H1 (cell line): ENCODE measurements around the gene LCP1. TPM values are rescaled to one million over a fixed set of nuclear protein-coding genes. Genes with fewer than 3 reads are reported as not detected.

Experiments
- CTCF ChIA-PET: fragments of 300-600 bp; sonication (Branson Sonifier 250); formaldehyde crosslinking; loops from one replicate; lab custom pipeline; 2021; ENCODE audit not compliant: partially characterized antibody; lab: Charles Lee
- POLR2A ChIA-PET: fragments of 300-600 bp; sonication (Branson Sonifier 250); formaldehyde crosslinking; loops from one replicate; lab custom pipeline; 2021; ENCODE audit warnings: inconsistent platforms; ENCODE audit not compliant: partially characterized antibody; lab: Charles Lee
- DNase-seq, 2 experiments: peaks; one replicate each; pipeline versions ENCODE4 v3.0.0 to v3.0.0-alpha.2; 2010 to 2022; ENCODE audit warnings: low spot score in 2 of 2, low read depth in 1 of 2, mixed read lengths in 1 of 2
- FAIRE-seq: peaks from 2 replicates; lab custom pipeline; 2011; peaks lifted over from hg19 to GRCh38; lab: Jason Lieb, UNC
- H2AFZ ChIP-seq: 2 replicates; pipeline ENCODE4 v1.8.1; 2012; ENCODE audit warnings: low read length, inconsistent platforms
- H2AK5ac ChIP-seq: 2 replicates; pipeline ENCODE4 v1.6.1; 2013; ENCODE audit warnings: low read depth, low read length
- H2BK120ac ChIP-seq: replicated peaks from 2 replicates; pipeline ENCODE3; 2013; ENCODE audit warnings: low read depth, low read length, inconsistent platforms
- H2BK12ac ChIP-seq: 2 replicates; pipeline ENCODE4 v1.6.1; 2013; ENCODE audit warnings: low read depth, low read length
- H2BK15ac ChIP-seq: 2 replicates; pipeline ENCODE4 v1.6.1; 2013; ENCODE audit warnings: low read length
- H2BK20ac ChIP-seq: 2 replicates; pipeline ENCODE4 v1.6.1; 2013; ENCODE audit warnings: low read length
- H2BK5ac ChIP-seq: 2 replicates; pipeline ENCODE4 v1.6.1; 2013; ENCODE audit warnings: low read depth, low read length
- H3K14ac ChIP-seq: 2 replicates; pipeline ENCODE4 v1.6.1; 2013; ENCODE audit warnings: inconsistent platforms; ENCODE audit not compliant: insufficient read length
- H3K18ac ChIP-seq: 2 replicates; pipeline ENCODE4 v1.6.1; 2013; ENCODE audit warnings: low read length; ENCODE audit errors: extremely low read depth
- H3K23ac ChIP-seq: 2 replicates; pipeline ENCODE4 v1.6.1; 2013; ENCODE audit warnings: inconsistent platforms; ENCODE audit not compliant: insufficient read length
- H3K23me2 ChIP-seq: 2 replicates; pipeline ENCODE4 v1.6.1; 2013; ENCODE audit warnings: low read depth, low read length
- H3K27ac ChIP-seq: 2 replicates; pipeline ENCODE4 v1.6.1; 2011; ENCODE audit warnings: low read depth, low read length, inconsistent platforms
- H3K27me3 ChIP-seq, 4 experiments: replicated peaks in 1 of 4; 1 replicate in 1 of 4; 2 replicates in 3 of 4; pipeline versions ENCODE4 v1.6.1 to v1.8.1; 2011 to 2013; ENCODE audit warnings: low read length in 3 of 4, mild to moderate bottlenecking in 3 of 4, inconsistent platforms in 2 of 4, mixed read lengths in 2 of 4, moderate library complexity in 1 of 4; ENCODE audit not compliant: control insufficient read depth in 3 of 4, insufficient read depth in 3 of 4; ENCODE audit errors: extremely low read depth in 1 of 4
- H3K36me3 ChIP-seq, 4 experiments: 2 replicates each; pipeline versions ENCODE4 v1.6.1 to v1.8.1; 2011 to 2013; ENCODE audit warnings: mild to moderate bottlenecking in 4 of 4, low read length in 3 of 4, moderate library complexity in 2 of 4, control low read depth in 1 of 4, inconsistent platforms in 1 of 4; ENCODE audit not compliant: insufficient read depth in 4 of 4, control insufficient read depth in 2 of 4
- H3K4ac ChIP-seq: replicated peaks from 2 replicates; pipeline ENCODE3; 2013; ENCODE audit warnings: low read length, low read depth, mixed read lengths, inconsistent platforms; ENCODE audit not compliant: insufficient read length
- H3K4me1 ChIP-seq, 4 experiments: replicated peaks in 1 of 4; 1 replicate in 1 of 4; 2 replicates in 3 of 4; pipeline versions ENCODE4 v1.6.1 to v1.8.1; 2011 to 2013; ENCODE audit warnings: low read length in 3 of 4, inconsistent platforms in 2 of 4, mixed read lengths in 1 of 4; ENCODE audit not compliant: insufficient read depth in 4 of 4, control insufficient read depth in 3 of 4
- H3K4me2 ChIP-seq, 2 experiments: 2 replicates each; pipeline versions ENCODE4 v1.6.1 to v1.8.1; 2011 to 2013; ENCODE audit warnings: low read depth in 2 of 2, low read length in 2 of 2, control low read depth in 1 of 2, inconsistent platforms in 1 of 2, mild to moderate bottlenecking in 1 of 2; ENCODE audit not compliant: insufficient read depth in 1 of 2
- H3K4me3 ChIP-seq, 4 experiments: fragments of 200-600, 300-600 bp in 1 of 4; sonication (generic), shearing (Covaris generic), sonication (Bioruptor Twin) in 1 of 4; 2 replicates each; pipeline versions ENCODE4 v1.5.1 to v1.8.1; 2011 to 2016; ENCODE audit warnings: low read length in 4 of 4, low read depth in 3 of 4, control low read depth in 2 of 4, inconsistent platforms in 2 of 4, mild to moderate bottlenecking in 2 of 4, mixed read lengths in 1 of 4, moderate library complexity in 1 of 4; ENCODE audit not compliant: insufficient read depth in 2 of 4; ENCODE audit errors: extremely low read depth in 1 of 4
- H3K56ac ChIP-seq: replicated peaks from 2 replicates; pipeline ENCODE3; 2013; ENCODE audit warnings: low read depth, mild to moderate bottlenecking, mixed read lengths, low read length, inconsistent platforms; ENCODE audit not compliant: insufficient read length
- H3K79me1 ChIP-seq: 2 replicates; pipeline ENCODE4 v1.6.1; 2013; ENCODE audit warnings: low read depth, low read length, control low read depth
- H3K79me2 ChIP-seq, 2 experiments: 2 replicates each; pipeline versions ENCODE4 v1.6.1 to v1.8.1; 2012 to 2013; ENCODE audit warnings: low read length in 2 of 2, mild to moderate bottlenecking in 2 of 2, inconsistent platforms in 1 of 2; ENCODE audit not compliant: insufficient read depth in 2 of 2, control insufficient read depth in 1 of 2
- H3K9ac ChIP-seq, 4 experiments: replicated peaks in 1 of 4; 1 replicate in 1 of 4; 2 replicates in 3 of 4; pipeline versions ENCODE4 v1.6.1 to v1.8.1; 2011 to 2013; ENCODE audit warnings: low read depth in 3 of 4, low read length in 3 of 4, control low read depth in 2 of 4, mild to moderate bottlenecking in 2 of 4, moderate library complexity in 2 of 4, inconsistent platforms in 1 of 4; ENCODE audit errors: extremely low read depth in 1 of 4
- H3K9me3 ChIP-seq, 2 experiments: 2 replicates each; pipeline versions ENCODE4 v1.6.1 to v1.8.1; 2012 to 2013; ENCODE audit warnings: mild to moderate bottlenecking in 2 of 2, moderate library complexity in 2 of 2, control low read depth in 1 of 2, inconsistent platforms in 1 of 2, low read depth in 1 of 2, low read length in 1 of 2, mixed read lengths in 1 of 2; ENCODE audit not compliant: insufficient read depth in 2 of 2
- H4K20me1 ChIP-seq, 2 experiments: replicated peaks in 1 of 2; 2 replicates each; pipeline versions ENCODE3 to v1.8.1; 2011 to 2013; ENCODE audit warnings: inconsistent platforms in 2 of 2, low read length in 2 of 2, mild to moderate bottlenecking in 1 of 2; ENCODE audit not compliant: insufficient read depth in 2 of 2, control insufficient read depth in 1 of 2
- H4K5ac ChIP-seq: 2 replicates; pipeline ENCODE4 v1.6.1; 2013; ENCODE audit warnings: low read length, low read depth, mixed read lengths, inconsistent platforms; ENCODE audit not compliant: insufficient read length
- H4K8ac ChIP-seq: 2 replicates; pipeline ENCODE4 v1.8.0; 2013; ENCODE audit warnings: mild to moderate bottlenecking, moderate library complexity, low read length, inconsistent platforms; ENCODE audit not compliant: insufficient read depth; ENCODE audit errors: extremely low read depth
- H4K91ac ChIP-seq: replicated peaks from 2 replicates; pipeline ENCODE3; 2013; ENCODE audit warnings: low read length, mixed read lengths, inconsistent platforms; ENCODE audit not compliant: insufficient read length
- BACH1 ChIP-seq: IDR thresholded peaks from 2 replicates; pipeline ENCODE4 v1.6.1; 2012; ENCODE audit warnings: low read length, improper control_type of control experiment
- CBX5 ChIP-seq: fragments of 300-800, 300-1000 bp; sonication (generic); IDR thresholded peaks from 2 replicates; pipeline ENCODE4 v1.7.1; 2016; ENCODE audit warnings: antibody characterized with exemption, low read length, low read depth
- CHD1 ChIP-seq: IDR thresholded peaks from 2 replicates; pipeline ENCODE4 v1.6.1; 2012; ENCODE audit warnings: low read depth, low read length, improper control_type of control experiment
- POLR2AphosphoS5 ChIP-seq: IDR thresholded peaks from 2 replicates; pipeline ENCODE4 v1.6.1; 2011; ENCODE audit warnings: low read depth, low read length
- POU5F1 ChIP-seq: IDR thresholded peaks from 2 replicates; pipeline ENCODE4 v1.6.1; 2011; ENCODE audit warnings: low read depth, mild to moderate bottlenecking, low read length, moderate library complexity
- RXRA ChIP-seq: IDR thresholded peaks from 2 replicates; pipeline ENCODE4 v1.6.1; 2011; ENCODE audit warnings: low read depth, mild to moderate bottlenecking, low read length, moderate library complexity; ENCODE audit not compliant: insufficient read depth
- YY1 ChIP-seq: IDR thresholded peaks from 2 replicates; pipeline ENCODE4 v1.6.1; 2011; ENCODE audit warnings: low read depth, mild to moderate bottlenecking, low read length
- ZNF274 ChIP-seq: IDR thresholded peaks from 2 replicates; pipeline ENCODE4 v1.7.0; 2012; ENCODE audit warnings: low read length, borderline replicate concordance; ENCODE audit errors: extremely low read depth
- WGBS, 2 experiments: shearing (Covaris generic) in 1 of 2; methylation state at CpG; one replicate each; pipeline versions ENCODE4 v1.1.6 to v1.1.7; 2013 to 2015; ENCODE audit warnings: low lambda C conversion rate in 2 of 2, mixed read lengths in 2 of 2, inconsistent platforms in 1 of 2, low coverage in 1 of 2, missing lambda C conversion rate in 1 of 2; ENCODE audit not compliant: insufficient replicate concordance in 2 of 2, insufficient coverage in 1 of 2, insufficient read length in 1 of 2; ENCODE audit errors: extremely low coverage in 1 of 2, missing lambda C conversion rate in 1 of 2; 5-methylcytosine and 5-hydroxymethylcytosine counted together
- polyA plus RNA-seq, 7 experiments: library from polyadenylated mRNA; depleted of rRNA in 3 of 7; stranded (reverse) in 5 of 7; unstranded in 2 of 7; fragments of >200 nt in 5 of 7; fragments of 200-250 nt in 2 of 7; gene quantifications; 1 replicate in 5 of 7; 2 replicates in 1 of 7; 4 replicates in 1 of 7; pipeline versions ENCODE4 v1.2.1 to v1.2.3, GENCODE V29; 2011 to 2013; ENCODE audit warnings: missing spikeins in 2 of 7, mixed read lengths in 2 of 7
- total RNA-seq: library from RNA; stranded (reverse); fragmentation: NEBNext Ultra II Directional; extraction: Animal tissue kit (Norgen Biotek cat#: 25700); gene quantifications from 2 replicates; pipeline ENCODE4 v1.2.1, GENCODE V29; 2021
- TF ChIP-seq, protein P1 (sequence below), 3 experiments: IDR thresholded peaks; 1 replicate in 2 of 3; 2 replicates in 1 of 3; pipeline versions ENCODE4 v1.5.1 to v1.6.1; 2011; ENCODE audit warnings: low read length in 3 of 3, mild to moderate bottlenecking in 3 of 3, inconsistent platforms in 2 of 3, low read depth in 1 of 3, moderate library complexity in 1 of 3; ENCODE audit not compliant: insufficient read depth in 1 of 3; ENCODE audit errors: control extremely low read depth in 1 of 3
- TF ChIP-seq, protein P2 (sequence below): IDR thresholded peaks from 2 replicates; pipeline ENCODE4 v1.6.1; 2012; ENCODE audit warnings: inconsistent platforms

Gene LCP1
- total and polyA plus RNA-seq, 2 of the 8 experiments (the other 6 are each of a cell fraction or from before 2014, with no cell fraction given): 0.65 to 4.3 TPM

DNA sequence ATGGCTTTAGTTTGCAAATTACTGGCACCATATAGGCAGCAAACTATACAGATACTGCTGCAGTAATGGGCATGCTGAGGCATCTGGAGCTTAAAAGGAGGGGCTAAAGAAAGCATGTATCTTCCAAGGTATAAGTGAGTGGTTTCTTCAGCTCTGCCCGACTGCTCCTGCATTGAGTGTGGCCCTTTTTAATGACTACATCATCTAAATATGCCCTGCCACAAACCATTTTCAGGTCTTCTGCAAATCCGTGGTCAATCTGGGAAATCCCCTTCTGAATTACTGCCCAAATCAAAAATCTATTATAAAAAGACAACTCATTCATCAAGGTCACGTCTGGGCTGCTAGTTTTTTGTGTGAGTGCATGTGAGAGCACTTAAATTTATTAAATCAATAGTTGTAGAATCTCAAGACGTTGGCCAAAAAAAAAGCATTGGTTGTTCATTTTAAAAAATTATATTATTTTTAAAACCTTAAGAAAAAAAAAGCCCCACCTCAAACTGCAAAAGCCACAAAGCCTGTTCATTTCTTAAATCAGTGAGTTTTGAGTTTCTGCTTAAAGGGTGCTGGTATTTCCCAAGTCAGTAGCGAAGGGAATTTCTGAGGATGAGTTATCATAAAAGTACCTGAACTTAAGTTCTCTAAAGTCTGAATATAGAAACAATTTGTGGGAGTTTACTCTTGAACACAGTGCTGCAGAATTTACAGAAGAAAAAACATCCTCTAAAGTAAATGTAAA is 16.3 kb downstream of the LCP1 start:
- Histone ChIP-seq H2AFZ (no peak overlapping the region), H2BK120ac (no peak overlapping the region), H3K4me1 (peaks cover 0 to 5% (median 2%) of the 10 kb centered on the region in 4 experiments; a peak in 2 of 7 replicates), H2BK20ac (no peak overlapping the region), H4K8ac (no peak overlapping the region), H2BK15ac (no peak overlapping the region), H3K4ac (no peak overlapping the region), H2BK5ac (no peak overlapping the region), H3K9ac (no peak overlapping the region), H3K79me2 (no peaks in the 10 kb centered on the region), H3K27ac (no peak overlapping the region), H3K4me3 (no peak overlapping the region), H3K4me2 (no peak overlapping the region), H3K9me3 (peaks cover 0 to 14% of the 10 kb centered on the region in 2 experiments; a peak in 2 of 4 replicates), H4K91ac (no peak overlapping the region), H2BK12ac (no peak overlapping the region), H3K27me3 (peaks cover 0 to 4% (median 0%) of the 10 kb centered on the region in 4 experiments; a peak in 1 of 7 replicates), H3K36me3 (no peaks in the 10 kb centered on the region), H4K5ac (no peak overlapping the region), H3K18ac (no peak overlapping the region), H4K20me1 (no peaks in the 10 kb centered on the region), H3K23me2 (no peaks in the 10 kb centered on the region), H3K14ac (no peak overlapping the region), H3K23ac (no peak overlapping the region), H3K56ac (no peak overlapping the region), H3K79me1 (no peaks in the 10 kb centered on the region), H2AK5ac (no peak overlapping the region)
- ChIA-PET POLR2A (no interaction called here), CTCF (interaction anchor here (1.4 to 2.2 kb wide), 2 partner anchors 39 to 124 kb away, joined by 6 to 8 read pairs; no protein-coding TSS in a partner anchor)
- 82% methylated on average over 5 of the region's 5 CpGs; no CpG with 5 or more reads in 1 of the 2 experiments for WGBS, 2 experiments
- FAIRE-seq: no peak
- no peak for DNase-seq
- TF ChIP-seq BACH1 (no peak), POLR2AphosphoS5 (no peak), POU5F1 (no peak), CBX5 (no peak), ZNF274 (no peak), RXRA (no peak), CHD1 (no peak), YY1 (no peak)
- TF ChIP-seq, protein P1, sequence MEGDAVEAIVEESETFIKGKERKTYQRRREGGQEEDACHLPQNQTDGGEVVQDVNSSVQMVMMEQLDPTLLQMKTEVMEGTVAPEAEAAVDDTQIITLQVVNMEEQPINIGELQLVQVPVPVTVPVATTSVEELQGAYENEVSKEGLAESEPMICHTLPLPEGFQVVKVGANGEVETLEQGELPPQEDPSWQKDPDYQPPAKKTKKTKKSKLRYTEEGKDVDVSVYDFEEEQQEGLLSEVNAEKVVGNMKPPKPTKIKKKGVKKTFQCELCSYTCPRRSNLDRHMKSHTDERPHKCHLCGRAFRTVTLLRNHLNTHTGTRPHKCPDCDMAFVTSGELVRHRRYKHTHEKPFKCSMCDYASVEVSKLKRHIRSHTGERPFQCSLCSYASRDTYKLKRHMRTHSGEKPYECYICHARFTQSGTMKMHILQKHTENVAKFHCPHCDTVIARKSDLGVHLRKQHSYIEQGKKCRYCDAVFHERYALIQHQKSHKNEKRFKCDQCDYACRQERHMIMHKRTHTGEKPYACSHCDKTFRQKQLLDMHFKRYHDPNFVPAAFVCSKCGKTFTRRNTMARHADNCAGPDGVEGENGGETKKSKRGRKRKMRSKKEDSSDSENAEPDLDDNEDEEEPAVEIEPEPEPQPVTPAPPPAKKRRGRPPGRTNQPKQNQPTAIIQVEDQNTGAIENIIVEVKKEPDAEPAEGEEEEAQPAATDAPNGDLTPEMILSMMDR (IDR thresholded peaks at IDR 0.05; ENCODE audit: control extremely low read depth in 1 of 3, insufficient read depth in 1 of 3, low read depth in 1 of 3, low read length in 3 of 3): no peak
- TF ChIP-seq, protein P2, sequence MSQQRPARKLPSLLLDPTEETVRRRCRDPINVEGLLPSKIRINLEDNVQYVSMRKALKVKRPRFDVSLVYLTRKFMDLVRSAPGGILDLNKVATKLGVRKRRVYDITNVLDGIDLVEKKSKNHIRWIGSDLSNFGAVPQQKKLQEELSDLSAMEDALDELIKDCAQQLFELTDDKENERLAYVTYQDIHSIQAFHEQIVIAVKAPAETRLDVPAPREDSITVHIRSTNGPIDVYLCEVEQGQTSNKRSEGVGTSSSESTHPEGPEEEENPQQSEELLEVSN: no peak
